GM21576 (cell line): ENCODE data around the gene SYTL2.
A peak's percentile ranks its signal among the peaks of the same experiment; 100 is the strongest.

Experiments
- ATAC-seq: cut with Tn5 transposase; IDR thresholded peaks from one replicate; pipeline ENCODE4 v1.9.1; 2021; ENCODE audit warnings: mild to moderate bottlenecking, moderate library complexity; ENCODE audit not compliant: unreplicated experiment

SYTL2 gene

DNA sequence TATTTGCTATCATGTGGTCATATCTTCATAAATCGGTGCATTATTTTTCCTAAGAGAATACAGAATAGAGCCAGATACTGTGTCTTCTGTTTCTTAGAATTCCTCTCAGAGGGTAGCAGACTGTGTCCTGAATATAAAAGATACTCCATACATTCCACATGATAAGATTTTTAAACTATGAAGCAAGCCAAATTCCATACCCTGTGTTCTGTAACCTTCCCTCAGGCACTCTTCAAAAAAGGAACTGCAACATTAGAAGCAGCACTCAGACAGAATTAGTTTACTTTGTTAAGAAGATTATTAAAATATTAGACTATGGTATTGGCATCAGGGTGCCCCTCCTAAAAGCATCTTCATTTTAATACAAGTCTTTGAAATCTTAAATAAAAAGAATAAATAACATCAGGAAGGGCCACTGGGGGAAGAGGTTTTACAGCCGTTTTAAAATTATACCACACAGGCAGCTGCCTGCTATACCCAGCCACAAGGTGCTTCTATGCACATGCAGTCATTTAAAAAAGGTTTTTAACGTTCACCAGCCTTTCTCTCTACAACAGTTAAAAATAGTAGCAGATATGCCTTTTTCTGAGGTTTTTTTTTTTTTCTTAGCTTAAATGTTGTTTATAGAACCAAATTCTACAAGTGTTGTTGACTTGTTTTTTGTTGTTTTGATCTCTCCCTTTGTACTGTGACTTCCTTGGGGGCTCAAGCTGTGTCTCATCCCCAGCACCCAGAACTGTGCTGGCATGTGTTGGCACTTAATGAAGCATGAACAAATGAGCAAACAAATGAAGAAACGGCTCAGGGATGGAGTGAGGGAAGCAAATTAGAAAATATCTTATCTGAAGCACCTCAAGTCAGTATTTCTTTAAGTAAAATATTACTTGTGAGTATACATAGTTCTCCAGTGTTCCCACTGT is 70.2 kb downstream of the SYTL2 start:
- no peak for ATAC-seq

DNA sequence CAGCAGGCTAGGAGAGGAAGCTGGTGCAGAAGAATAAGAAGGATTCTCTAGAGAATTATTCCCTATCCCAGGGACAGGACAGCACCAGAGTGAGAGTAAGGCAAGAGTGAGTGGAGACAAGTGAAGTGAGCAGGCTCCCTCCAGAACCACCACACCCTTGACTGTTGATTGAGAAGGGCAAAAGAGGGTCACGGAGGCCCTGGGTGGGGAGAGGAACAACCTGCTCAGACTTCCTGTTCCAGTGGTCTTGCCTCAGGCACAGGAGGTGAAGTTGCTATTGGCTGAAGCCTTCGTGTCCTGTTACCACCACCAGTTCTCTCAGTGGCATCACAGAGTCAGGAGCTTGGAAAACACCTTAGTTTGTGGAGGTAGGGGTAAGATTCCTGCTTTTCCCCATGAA is 73.2 kb downstream of the SYTL2 start:
- no peak for ATAC-seq

DNA sequence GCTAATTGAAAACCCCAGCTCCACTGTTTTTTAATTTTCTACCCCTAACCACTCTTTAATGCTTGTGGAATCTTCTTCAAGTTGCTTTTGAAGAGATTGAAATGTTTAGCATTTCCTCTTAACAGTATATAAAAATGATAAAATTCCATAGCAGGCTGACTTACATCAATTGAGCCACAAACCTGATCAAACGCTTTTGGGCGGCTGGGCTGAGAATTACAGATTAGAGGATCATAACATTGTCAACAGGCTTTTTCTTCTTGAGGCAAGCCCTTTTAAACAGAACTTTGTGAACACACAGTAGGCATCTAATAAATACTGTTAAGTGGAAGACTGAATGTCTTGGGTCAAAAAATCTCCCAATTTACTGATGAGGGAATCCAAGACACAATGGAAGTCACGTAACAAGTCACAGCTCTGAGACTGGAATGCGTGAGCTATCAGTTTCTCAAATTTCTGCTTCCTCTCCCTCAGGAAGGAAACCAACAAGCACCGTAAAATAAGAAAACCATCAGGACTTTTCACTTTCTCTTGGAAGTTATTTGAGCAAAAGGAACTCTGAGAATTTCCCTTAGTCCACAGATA is 75.0 kb downstream of the SYTL2 start:
- ATAC-seq: no peak

DNA sequence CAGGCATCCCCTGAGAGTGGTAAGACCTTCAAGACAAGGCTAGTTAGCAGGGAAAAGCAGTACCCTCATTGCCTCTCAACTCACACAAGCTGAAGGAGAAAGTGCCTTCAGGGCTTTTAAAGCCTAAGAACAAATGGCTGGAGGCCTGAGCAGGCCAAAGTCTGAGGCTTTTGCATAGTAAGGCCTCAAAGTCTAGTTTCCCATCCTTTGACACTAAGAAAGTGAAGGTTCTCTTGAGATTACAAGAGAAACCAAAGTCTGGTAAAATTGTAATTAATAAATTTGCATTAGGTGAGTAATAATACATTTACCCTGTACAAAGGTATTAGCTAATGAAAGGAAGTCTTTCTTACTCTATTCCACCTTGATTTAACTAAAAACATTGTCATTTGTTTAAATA is 78.0 kb downstream of the SYTL2 start:
- ATAC-seq: no peak

DNA sequence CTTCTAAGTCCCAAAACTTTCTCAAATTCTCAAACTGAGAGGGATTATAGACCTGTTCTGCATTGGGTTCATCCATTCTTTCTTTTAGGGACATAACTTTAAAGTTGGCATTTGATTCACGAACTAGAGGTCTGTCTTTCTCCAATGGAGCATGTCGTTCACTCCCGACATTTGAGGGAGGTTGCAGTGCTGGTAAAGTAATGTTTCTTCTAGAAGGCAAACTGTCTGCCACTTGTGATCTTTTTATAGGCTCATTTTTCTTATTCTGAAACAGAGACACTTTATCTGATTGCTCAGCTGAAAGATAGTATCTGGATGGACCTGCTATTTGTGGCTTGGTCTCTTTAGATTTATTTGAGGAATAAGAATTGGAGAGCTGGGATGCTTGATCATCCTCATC is 84.6 kb downstream of the SYTL2 start:
- ATAC-seq: no peak

DNA sequence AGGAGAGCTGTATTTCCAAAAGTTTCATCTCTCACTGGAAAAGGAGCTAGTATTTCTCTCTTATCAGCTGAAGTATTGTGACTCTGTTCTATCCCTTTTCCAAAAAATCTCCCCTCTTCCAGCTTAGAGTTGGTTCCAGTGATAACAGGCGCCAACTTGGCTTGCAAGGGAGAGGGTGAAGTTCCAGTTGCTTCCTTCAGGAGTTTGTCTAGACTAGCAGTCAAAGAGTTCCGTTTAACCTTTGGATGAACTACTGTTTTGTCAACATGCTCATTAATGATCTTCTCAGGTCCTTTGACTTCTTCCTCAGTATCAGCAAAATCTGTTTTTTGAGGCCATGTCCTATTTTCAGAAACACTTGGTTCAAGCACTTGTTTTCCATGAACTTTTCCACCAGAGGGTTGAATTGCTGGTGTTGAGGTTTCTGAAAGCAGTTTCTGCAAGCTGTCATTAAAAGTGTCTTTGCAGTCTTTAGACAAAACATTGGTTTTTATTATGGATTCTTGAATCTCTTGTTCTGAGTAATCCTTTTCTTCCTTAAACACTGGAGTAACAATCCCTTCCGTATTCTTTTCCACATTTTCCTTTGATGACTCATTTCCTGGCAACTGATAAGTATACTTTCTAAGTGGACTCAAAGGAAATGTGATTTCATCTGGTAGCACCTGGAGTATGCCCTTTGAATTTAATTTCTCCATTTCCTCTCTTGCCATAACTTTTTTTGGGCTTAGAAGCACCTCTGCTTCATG is 85.3 kb downstream of the SYTL2 start:
- no peak for ATAC-seq

DNA sequence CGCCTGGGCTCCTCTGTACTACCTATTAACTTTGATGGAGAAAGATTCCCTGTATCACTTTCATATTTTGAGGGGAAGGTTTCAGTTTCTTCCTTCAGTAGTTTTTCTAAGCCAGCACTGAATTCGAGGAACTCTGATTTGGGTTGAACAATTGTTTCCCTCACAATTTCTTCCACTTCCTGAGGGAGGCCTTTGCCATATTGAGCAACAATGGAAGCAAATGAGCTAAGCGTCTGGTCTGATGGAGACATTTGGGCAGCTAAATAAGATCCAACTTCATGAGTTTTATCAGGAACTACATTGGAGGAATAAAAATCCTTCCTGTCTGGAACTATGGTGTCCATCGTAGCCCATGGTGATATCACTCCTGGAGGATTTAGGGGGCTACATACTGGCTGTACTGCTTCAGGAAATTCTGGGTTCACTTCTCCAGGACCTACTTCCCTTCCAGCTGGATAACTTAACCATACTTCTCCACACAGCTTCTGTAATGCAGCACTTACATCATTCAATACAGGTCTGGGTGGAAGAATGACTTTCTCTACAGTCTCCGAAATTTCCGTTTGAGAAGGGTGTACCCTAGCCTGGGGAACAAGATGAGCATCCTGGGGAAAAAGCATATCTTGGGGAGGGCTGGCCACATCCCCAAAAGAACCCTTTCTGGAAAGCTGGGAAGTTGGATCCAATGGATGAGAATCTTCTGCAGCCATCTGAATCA is 86.0 kb downstream of the SYTL2 start:
- no peak for ATAC-seq

DNA sequence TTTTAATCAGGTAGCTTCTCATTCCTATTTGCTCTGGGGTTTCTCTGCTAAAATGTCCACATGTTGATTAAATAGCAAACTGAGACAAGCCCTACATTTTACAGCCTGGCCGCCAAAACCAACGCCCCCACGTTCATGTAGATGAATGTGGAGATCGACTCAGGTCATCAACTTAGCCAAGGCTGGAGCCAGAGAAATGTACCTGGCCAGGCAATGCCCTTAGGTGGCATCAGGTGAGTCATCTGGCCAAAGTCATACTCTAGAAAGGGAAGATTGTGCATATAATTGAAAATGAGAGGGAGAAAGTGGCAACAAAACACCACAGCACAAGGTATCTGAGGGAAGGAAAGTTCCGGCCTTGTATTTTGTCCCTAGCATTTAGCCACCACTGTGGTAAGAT is 87.9 kb downstream of the SYTL2 start:
- ATAC-seq: no peak

DNA sequence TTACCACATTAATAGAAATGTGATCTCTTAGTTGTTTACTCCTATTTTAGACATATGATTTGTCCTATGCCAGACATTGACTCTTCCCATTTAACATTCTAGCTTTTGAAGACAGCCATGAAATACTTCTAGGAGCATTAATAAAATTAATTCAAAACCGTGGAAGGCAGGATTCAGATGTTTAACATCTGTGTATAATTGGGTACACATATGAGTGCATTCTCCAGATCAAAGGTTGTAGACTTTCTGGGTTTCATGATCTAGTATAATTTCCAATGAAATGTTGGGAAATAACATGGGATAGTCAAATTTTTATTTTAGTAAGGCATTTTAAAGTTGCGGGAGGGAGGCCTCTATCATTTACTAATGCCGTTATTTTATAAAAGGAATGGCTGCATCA is 89.8 kb downstream of the SYTL2 start:
- ATAC-seq: no peak

DNA sequence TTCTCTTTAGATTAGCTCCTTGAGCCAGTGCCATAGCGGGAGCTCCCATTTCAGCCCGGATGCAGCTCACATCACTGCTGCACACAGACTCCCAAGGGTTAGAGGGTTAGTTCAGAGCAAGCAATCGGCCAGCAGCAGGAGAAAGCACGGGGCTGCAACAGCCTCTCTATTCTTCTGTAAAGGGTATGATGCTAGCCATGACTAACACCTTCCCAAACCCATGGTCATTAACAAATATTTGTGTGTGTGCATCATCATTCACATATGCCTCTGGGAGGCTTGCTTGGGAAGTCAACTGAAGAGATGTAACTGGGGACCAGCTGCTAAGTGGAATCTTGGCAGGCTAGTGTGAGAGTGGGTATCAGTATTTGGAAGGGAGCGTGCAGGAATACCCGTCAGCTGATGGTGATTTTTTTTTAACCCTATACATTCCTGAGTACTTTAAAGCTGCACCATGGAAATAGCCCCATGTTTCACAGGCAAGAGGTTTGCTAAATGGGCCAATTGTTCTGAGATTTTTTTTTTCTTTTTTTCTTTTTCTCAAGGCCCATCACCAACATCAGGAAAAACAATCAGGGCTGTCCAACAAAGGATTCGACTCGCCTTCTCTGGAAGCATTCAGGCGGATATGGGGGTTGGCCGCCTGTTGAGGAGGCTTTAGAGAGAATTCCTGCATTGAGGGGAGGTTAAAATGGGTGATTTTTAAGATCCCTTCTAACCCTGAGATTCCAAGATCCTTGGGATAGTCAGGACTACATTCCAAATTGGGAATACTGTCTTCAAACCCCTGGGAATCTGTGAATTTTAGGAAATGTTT is 91.7 kb downstream of the SYTL2 start:
- no peak for ATAC-seq

DNA sequence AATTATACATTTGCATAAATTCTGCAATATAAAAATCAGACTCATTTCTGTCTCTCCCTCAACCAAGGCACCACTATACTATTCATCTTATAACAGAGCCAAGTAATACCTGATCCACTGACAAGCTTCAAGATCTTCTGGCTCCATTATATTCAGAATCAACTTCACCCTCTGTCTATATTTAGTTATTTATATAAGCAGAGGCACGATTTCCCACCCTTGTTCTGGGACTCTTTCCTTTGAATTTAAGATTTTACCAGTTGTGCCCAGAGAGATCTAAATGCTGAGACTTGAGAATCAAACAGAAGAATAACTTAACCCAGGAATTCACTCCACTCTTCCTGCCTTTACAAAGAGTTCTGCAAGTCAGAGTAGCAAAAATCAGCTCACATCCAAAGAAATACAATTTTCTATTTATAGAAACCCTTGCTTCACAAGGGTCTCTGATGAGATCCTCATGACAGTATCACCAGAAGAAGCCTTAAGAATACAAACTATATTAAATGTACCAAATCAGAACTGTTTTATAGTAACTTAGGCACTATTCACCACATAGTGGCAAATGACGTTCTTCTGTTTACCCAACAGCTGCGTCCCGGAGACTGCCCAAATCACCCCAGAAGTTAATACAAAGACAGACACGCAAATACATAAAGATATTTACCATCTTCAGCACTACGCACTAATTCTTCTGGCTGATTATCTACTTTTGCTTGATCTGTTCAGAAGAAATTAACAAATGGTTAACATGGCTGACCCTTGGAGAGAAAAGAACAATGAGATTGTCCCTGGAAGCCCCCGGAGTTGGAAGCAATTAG is 92.6 kb downstream of the SYTL2 start:
- ATAC-seq: no peak

DNA sequence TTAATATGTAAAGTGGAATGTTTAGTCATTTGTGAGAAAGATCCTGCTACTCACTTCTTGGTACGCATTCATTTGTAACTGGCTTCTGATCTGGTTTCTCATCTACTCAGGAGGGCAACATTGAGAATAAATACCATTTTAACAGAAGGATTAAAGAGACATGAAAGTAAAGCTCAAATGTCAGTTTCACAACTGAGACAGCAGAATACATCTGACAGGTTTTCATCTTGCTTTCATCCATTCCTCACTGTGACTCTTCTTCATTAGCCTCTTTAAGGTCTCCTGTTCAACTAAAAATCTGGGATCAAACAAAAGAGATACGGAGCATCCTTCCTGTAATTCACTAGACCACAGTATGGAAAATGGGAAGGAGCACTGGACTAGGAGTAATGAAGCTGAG is 93.5 kb downstream of the SYTL2 start:
- no peak for ATAC-seq

DNA sequence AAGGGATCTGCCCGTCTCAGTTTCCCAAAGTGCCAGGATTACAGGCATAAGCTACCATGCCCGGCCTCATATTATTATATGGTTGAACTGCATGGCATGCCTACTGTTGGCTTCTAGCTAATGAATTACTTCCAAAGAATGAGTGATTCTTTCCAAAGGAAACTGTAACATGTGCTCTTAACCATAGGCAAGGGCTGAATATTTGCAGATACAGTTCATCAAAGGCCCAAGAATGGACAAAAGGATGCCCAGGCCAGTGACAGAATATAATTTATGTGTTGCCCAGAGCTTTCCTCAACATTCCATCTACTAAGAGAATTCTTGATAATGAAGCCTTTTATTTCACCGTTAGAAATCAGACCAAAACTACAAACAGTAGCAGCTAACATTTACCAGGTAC is 98.0 kb downstream of the SYTL2 start:
- ATAC-seq: no peak

DNA sequence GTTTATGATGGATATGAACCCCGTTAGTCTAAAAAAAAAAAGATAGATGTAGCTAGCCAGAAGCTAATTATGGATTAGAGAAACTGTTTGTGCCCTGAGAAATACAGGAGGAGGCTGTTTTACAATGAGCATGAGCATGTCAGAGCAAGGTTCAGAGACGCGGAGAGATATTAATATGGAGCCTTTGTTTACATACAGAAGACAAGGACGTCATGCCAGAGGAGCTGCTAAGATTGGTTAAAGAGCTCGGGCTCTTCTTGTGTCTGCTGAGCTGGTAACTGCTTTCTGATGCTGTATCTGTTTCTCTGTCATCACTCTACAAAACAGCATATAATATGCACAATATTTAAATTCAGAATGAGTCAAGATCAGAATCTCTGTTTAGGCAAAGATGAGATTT is 100.0 kb downstream of the SYTL2 start:
- ATAC-seq: no peak

DNA sequence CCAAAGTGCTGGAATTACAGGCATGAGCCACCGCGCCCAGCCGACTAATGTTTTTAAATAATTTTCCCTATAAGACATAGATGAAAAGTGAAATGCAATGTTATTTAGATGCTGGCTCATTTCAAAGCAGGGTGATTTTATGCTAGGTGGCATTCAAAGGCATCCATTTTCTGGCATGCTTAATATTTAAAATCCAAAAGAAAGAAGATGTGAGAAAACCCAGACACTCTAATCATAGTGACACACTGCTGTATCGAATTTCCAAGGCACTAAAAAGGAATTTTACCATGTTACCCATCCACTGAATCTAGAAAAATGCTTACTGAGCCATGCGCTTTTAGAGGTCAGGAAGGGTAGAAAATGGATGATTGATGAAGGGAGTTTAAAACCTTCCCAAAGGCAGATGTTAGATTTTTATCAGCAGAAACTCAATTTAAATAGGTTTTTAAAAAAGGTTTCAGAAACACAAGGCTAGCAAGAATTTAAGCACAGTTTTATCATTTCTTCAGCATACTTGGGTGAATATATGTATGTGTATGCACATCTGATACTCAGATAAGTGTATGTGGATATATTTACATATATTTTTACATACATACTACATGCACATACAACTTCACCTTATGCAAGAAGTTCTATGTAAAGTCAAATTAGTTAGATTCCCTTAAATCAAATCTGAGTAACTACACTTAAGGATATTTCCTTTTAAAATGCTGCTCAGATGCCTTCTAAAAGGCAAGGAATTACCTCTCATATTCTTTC is 100.8 kb downstream of the SYTL2 start:
- ATAC-seq: no peak

DNA sequence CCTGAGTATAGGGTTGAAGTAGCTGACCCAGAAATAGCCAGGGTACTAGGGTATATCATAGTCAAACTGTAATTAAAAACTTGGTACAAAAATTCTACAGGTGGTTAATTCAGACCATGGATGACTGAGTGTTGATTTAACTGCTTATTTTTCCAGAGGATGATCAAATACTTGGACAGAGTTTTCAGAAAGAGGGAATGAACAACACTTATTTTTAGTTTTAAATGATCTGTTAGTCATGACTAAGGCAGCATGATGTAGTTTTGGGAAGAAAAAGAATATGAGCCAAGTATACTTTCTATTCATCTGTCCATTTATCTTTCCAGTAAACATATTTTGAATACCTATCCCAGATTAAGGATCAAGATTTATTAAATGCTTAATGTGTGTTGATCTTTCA is 105.1 kb downstream of the SYTL2 start:
- no peak for ATAC-seq

DNA sequence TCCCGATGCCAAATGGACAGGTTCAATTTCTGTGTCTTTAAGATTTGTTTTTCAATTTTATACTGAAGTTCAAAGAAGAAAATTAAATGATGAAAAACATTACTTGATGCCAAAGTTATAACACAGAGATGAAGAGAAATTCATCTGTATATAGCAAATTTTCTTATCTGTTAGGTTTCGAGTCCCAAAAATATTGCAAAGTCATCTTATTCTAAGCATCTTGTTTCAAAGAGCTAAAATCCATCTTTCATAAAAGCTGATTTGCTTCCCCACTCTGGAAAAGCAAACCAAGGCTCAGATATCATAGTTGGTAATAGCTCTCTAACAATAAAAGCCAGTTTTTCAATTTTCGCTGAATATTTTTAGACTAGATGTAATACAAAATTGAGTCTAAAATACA is 106.0 kb downstream of the SYTL2 start:
- ATAC-seq: no peak

DNA sequence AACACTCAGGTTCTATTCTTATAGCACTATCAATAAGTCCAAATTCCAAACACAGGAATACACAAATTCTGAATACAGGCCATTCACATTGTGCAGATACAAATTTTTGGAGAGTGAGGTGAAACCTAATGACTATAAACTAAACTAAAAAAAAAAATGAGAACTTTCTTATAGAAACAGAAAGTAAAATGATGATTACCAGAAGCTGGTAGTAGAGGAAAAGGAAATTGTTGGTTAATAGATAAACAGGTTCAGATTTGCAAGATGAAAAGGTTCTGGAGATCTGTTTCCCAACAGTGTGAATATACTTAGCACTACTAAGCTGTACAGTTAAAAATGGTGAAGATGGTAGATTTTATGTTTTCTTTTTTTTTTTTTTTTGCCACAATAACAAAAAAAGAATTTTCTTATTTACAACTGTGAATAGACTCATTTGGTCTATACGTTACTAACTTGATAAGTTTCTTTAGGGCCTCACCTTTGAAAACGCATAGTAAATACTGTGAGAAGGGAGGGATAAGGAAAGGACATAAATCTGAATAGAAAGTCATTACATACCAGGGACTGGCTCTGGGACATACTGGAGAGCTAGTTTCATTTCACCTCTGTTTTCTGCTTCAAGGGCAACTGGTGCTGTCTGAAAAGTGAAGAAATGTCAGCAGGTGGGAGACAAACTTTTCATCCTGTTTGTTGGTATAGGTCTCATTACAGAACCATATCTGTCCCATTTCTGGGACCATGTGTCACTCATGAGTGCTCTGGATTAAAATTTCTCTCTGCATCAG is 110.8 kb downstream of the SYTL2 start:
- ATAC-seq: peak; percentile 96
